PC-9 (cell line): ENCODE measurements around the gene SLC5A7.

Experiments used
- EZH2 ChIP-seq: fragments of 200-600 bp; sonication (generic); IDR thresholded peaks from 2 replicates; pipeline ENCODE4 v1.8.0; 2017; ENCODE audit warnings: antibody characterized with exemption, low read depth
- TF ChIP-seq, protein P1 (sequence below): fragments of 200-600 bp; sonication (generic); conservative IDR thresholded peaks from 2 replicates; pipeline ENCODE4 v1.6.1; 2017; ENCODE audit warnings: mixed run types, antibody characterized with exemption, mild to moderate bottlenecking, moderate library complexity

- TF ChIP-seq, protein P1, sequence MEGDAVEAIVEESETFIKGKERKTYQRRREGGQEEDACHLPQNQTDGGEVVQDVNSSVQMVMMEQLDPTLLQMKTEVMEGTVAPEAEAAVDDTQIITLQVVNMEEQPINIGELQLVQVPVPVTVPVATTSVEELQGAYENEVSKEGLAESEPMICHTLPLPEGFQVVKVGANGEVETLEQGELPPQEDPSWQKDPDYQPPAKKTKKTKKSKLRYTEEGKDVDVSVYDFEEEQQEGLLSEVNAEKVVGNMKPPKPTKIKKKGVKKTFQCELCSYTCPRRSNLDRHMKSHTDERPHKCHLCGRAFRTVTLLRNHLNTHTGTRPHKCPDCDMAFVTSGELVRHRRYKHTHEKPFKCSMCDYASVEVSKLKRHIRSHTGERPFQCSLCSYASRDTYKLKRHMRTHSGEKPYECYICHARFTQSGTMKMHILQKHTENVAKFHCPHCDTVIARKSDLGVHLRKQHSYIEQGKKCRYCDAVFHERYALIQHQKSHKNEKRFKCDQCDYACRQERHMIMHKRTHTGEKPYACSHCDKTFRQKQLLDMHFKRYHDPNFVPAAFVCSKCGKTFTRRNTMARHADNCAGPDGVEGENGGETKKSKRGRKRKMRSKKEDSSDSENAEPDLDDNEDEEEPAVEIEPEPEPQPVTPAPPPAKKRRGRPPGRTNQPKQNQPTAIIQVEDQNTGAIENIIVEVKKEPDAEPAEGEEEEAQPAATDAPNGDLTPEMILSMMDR: peak; percentile 47; the same call in 1 of the 2 replicates
- no peak for TF ChIP-seq EZH2
Observed at GRCh38 chr2:108034843-108035242, 48.5 kb downstream of the SLC5A7 start.
